Osteocyte (in vitro differentiated cells): Measurements from ENCODE around the gene TLK2. TPM values are rescaled to one million over a fixed set of nuclear protein-coding genes. Genes with fewer than 3 reads are reported as not detected.

Source experiments
- DNase-seq: peaks from one replicate; pipeline ENCODE4 v3.0.0; 2021; ENCODE audit warnings: mixed read lengths; ENCODE audit not compliant: unreplicated experiment; ENCODE audit errors: extremely low spot score
- H3K27ac Mint-ChIP-seq: one replicate; pipeline ENCODE4 v1.8.0; 2021; ENCODE audit warnings: mild to moderate bottlenecking, mixed read lengths; ENCODE audit not compliant: unreplicated experiment
- H3K27me3 Mint-ChIP-seq: one replicate; pipeline ENCODE4 v1.8.0; 2021; ENCODE audit warnings: mixed read lengths; ENCODE audit not compliant: unreplicated experiment
- H3K36me3 Mint-ChIP-seq: one replicate; pipeline ENCODE4 v1.8.0; 2021; ENCODE audit warnings: mixed read lengths; ENCODE audit not compliant: unreplicated experiment
- H3K4me1 Mint-ChIP-seq: one replicate; pipeline ENCODE4 v1.8.0; 2021; ENCODE audit warnings: mixed read lengths; ENCODE audit not compliant: unreplicated experiment
- H3K4me3 Mint-ChIP-seq: one replicate; pipeline ENCODE4 v1.8.0; 2021; ENCODE audit warnings: mild to moderate bottlenecking, moderate library complexity, mixed read lengths; ENCODE audit not compliant: unreplicated experiment
- H3K9me3 Mint-ChIP-seq: one replicate; pipeline ENCODE4 v1.8.0; 2021; ENCODE audit warnings: mixed read lengths; ENCODE audit not compliant: unreplicated experiment
- CTCF ChIP-seq: fragments of 200-600 bp; sonication (generic); IDR thresholded peaks from 2 replicates; pipeline ENCODE4 v1.5.0; 2021; ENCODE audit warnings: antibody characterized with exemption, mild to moderate bottlenecking, moderate library complexity
- total RNA-seq: library from RNA; stranded (reverse); gene quantifications from 2 replicates; pipeline ENCODE4 v1.2.1, GENCODE V29; 2021

Gene TLK2
- total RNA-seq, 1 donor from 2014 or later = 51.9 TPM

- TF ChIP-seq CTCF = no peak
- H3K9me3 Mint-ChIP-seq = no peaks in the 10 kb centered on the region
- DNase-seq = no peak
- H3K4me3 Mint-ChIP-seq = peak overlapping the region; percentile 95
- H3K36me3 Mint-ChIP-seq = peaks cover 18% of the 10 kb centered on the region
- peaks cover 74% of the 10 kb centered on the region for H3K4me1 Mint-ChIP-seq
- no peaks in the 10 kb centered on the region for H3K27me3 Mint-ChIP-seq
- H3K27ac Mint-ChIP-seq = peak overlapping the region; percentile 99
Observed at GRCh38 chr17:62630365-62631085, 151.9 kb downstream of the TLK2 start.

GRCh38 chr17:62631086-62631935, 152.7 kb downstream of the TLK2 start:
- H3K4me1 Mint-ChIP-seq = peaks cover 68% of the 10 kb centered on the region
- TF ChIP-seq CTCF = no peak
- DNase-seq = no peak
- peak overlapping the region; percentile 99 for H3K27ac Mint-ChIP-seq
- peak overlapping the region; percentile 95 for H3K4me3 Mint-ChIP-seq
- no peaks in the 10 kb centered on the region for H3K9me3 Mint-ChIP-seq
- H3K36me3 Mint-ChIP-seq = peaks cover 19% of the 10 kb centered on the region
- no peaks in the 10 kb centered on the region for H3K27me3 Mint-ChIP-seq

- no peaks in the 10 kb centered on the region for H3K9me3 Mint-ChIP-seq
- peak overlapping the region; percentile 91 for H3K27ac Mint-ChIP-seq
- TF ChIP-seq CTCF = no peak
- DNase-seq = no peak
- no peaks in the 10 kb centered on the region for H3K27me3 Mint-ChIP-seq
- H3K4me3 Mint-ChIP-seq = no peak overlapping the region
- H3K4me1 Mint-ChIP-seq = peaks cover 62% of the 10 kb centered on the region
- peaks cover 19% of the 10 kb centered on the region for H3K36me3 Mint-ChIP-seq
Observed at GRCh38 chr17:62631936-62632924, 153.6 kb downstream of the TLK2 start.

GRCh38 chr17:62637809-62638208, 159.2 kb downstream of the TLK2 start:
- peaks cover 21% of the 10 kb centered on the region for H3K36me3 Mint-ChIP-seq
- peaks cover 52% of the 10 kb centered on the region for H3K4me1 Mint-ChIP-seq
- H3K27me3 Mint-ChIP-seq = no peaks in the 10 kb centered on the region
- peak overlapping the region; percentile 60 for H3K27ac Mint-ChIP-seq
- H3K4me3 Mint-ChIP-seq = no peak overlapping the region
- peak; percentile 8 for TF ChIP-seq CTCF
- no peak for DNase-seq
- no peaks in the 10 kb centered on the region for H3K9me3 Mint-ChIP-seq
